Hepatocyte (in vitro differentiated cells): Measurements from ENCODE around the gene UCP3. TPM values are rescaled to one million over a fixed set of nuclear protein-coding genes. Genes with fewer than 3 reads are reported as not detected.

ENCODE experiments used
- DNase-seq: peaks from one replicate; pipeline ENCODE4 v3.0.0-alpha.2; 2016; ENCODE audit warnings: low spot score
- H2AFZ ChIP-seq: fragments of 200-600 bp; sonication (generic); 2 replicates; pipeline ENCODE4 v1.6.0; 2016; ENCODE audit warnings: antibody characterized with exemption, mild to moderate bottlenecking
- H3K27ac ChIP-seq: fragments of 200-600 bp; sonication (generic); 2 replicates; pipeline ENCODE4 v1.5.1; 2016; ENCODE audit warnings: mild to moderate bottlenecking
- H3K27me3 ChIP-seq: fragments of 200-600 bp; sonication (generic); 2 replicates; pipeline ENCODE4 v1.6.1; 2016
- H3K36me3 ChIP-seq: fragments of 200-600 bp; sonication (generic); replicated peaks from 2 replicates; pipeline ENCODE4 v1.5.1; 2016; ENCODE audit warnings: low read depth; ENCODE audit not compliant: insufficient read depth
- H3K4me1 ChIP-seq: fragments of 200-600 bp; sonication (generic); 2 replicates; pipeline ENCODE4 v1.5.1; 2016; ENCODE audit warnings: mild to moderate bottlenecking, moderate library complexity; ENCODE audit not compliant: insufficient read depth
- H3K4me2 ChIP-seq: fragments of 200-600 bp; sonication (generic); 2 replicates; pipeline ENCODE4 v1.6.0; 2016
- H3K4me3 ChIP-seq: fragments of 200-600 bp; sonication (generic); 2 replicates; pipeline ENCODE4 v1.5.1; 2016; ENCODE audit warnings: mild to moderate bottlenecking
- H3K79me2 ChIP-seq: fragments of 200-600 bp; sonication (generic); 2 replicates; pipeline ENCODE4 v1.6.0; 2017; ENCODE audit warnings: mild to moderate bottlenecking
- H3K9me2 ChIP-seq: fragments of 200-600 bp; sonication (generic); replicated peaks from 2 replicates; pipeline ENCODE4 v1.6.0; 2017; ENCODE audit warnings: mild to moderate bottlenecking; ENCODE audit not compliant: insufficient read depth
- H3K9me3 ChIP-seq: fragments of 200-600 bp; sonication (generic); 2 replicates; pipeline ENCODE4 v1.5.1; 2016; ENCODE audit warnings: low read depth, mild to moderate bottlenecking
- H4K20me1 ChIP-seq: fragments of 200-600 bp; sonication (generic); 2 replicates; pipeline ENCODE4 v1.6.0; 2016; ENCODE audit warnings: mild to moderate bottlenecking; ENCODE audit not compliant: insufficient read depth, poor library complexity, severe bottlenecking
- EZH2 ChIP-seq: fragments of 200-600 bp; sonication (generic); IDR thresholded peaks from 2 replicates; pipeline ENCODE4 v1.6.1; 2016; ENCODE audit warnings: antibody characterized with exemption, mild to moderate bottlenecking, borderline replicate concordance
- EZH2phosphoT487 ChIP-seq: fragments of 200-600 bp; sonication (generic); IDR thresholded peaks from one replicate; pipeline ENCODE4 v1.6.1; 2018; ENCODE audit warnings: antibody characterized with exemption, mild to moderate bottlenecking, low read depth, moderate library complexity; ENCODE audit not compliant: unreplicated experiment, severe bottlenecking
- WGBS: methylation state at CpG from one replicate; pipeline ENCODE4 v1.1.6; 2016; ENCODE audit warnings: low lambda C conversion rate; ENCODE audit errors: missing lambda C conversion rate; 5-methylcytosine and 5-hydroxymethylcytosine counted together
- polyA plus RNA-seq: library from polyadenylated mRNA; unstranded; fragments of >200 nt; fragmentation: Nextera tagmentation; extraction: Ambion mirVana; gene quantifications from 2 replicates; pipeline ENCODE4 v1.2.1, GENCODE V29; 2016
- total RNA-seq: library from RNA; depleted of rRNA; stranded (reverse); fragments of >200 nt; gene quantifications from 2 replicates; pipeline ENCODE4 v1.2.3, GENCODE V29; 2014
- TF ChIP-seq, protein P1 (sequence below): fragments of 200-600 bp; sonication (generic); IDR thresholded peaks from 2 replicates; pipeline ENCODE4 v1.5.1; 2016; ENCODE audit warnings: antibody characterized with exemption, mild to moderate bottlenecking; ENCODE audit not compliant: poor library complexity

The UCP3 gene
- total and polyA plus RNA-seq, 2 experiments from 2014 or later, result 0.80 TPM; not detected in 1

DNA sequence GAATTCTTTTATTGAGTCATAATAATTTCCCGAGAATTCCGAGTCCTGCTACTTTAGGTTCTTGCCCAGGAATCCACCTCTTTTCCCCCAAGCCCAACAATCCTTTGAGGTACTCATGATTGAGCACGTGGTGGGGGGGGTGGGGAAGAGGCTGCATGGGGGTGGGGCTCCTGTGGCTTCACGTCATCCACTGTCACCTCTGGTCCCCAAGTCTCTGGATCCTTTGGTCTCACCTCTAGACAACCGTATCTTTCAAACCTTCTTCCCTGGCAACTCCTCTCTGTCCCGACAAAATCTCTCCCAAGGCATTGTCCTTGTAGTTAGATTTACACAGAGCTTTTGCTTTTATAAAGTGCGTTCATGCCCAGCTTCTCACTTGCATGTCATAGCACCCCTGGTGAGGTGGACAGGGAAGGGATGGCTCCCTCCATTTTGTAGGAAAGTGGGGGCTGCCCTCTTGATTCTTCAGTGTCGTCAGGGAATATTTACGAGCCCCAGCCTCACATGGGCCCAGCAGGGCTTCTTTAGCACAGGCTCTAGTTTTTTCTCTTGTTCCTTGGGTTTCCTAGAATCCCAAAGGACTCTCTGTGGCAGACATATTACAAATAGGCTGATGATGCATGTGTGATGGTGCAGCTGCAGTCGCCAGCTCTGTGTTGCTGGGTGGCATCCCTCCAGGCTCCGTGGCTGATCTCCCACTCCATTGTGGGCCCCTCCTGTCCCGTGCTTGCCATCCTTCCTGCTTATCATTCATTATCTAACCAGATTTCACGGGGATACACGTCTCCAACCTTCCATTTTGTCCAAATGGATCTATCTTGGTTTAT lies 8.4 kb downstream of the UCP3 start:
- no peak for DNase-seq
- H3K27ac ChIP-seq, result no peak overlapping the region
- WGBS, result 94% methylated on average over 14 of the region's 14 CpGs
- no peaks in the 10 kb centered on the region for H4K20me1 ChIP-seq
- H2AFZ ChIP-seq, result no peak overlapping the region
- H3K36me3 ChIP-seq, result no peaks in the 10 kb centered on the region
- H3K27me3 ChIP-seq, result no peaks in the 10 kb centered on the region
- H3K4me2 ChIP-seq, result no peak overlapping the region
- no peaks in the 10 kb centered on the region for H3K4me1 ChIP-seq
- TF ChIP-seq EZH2 (no peak), EZH2phosphoT487 (no peak)
- TF ChIP-seq, protein P1, sequence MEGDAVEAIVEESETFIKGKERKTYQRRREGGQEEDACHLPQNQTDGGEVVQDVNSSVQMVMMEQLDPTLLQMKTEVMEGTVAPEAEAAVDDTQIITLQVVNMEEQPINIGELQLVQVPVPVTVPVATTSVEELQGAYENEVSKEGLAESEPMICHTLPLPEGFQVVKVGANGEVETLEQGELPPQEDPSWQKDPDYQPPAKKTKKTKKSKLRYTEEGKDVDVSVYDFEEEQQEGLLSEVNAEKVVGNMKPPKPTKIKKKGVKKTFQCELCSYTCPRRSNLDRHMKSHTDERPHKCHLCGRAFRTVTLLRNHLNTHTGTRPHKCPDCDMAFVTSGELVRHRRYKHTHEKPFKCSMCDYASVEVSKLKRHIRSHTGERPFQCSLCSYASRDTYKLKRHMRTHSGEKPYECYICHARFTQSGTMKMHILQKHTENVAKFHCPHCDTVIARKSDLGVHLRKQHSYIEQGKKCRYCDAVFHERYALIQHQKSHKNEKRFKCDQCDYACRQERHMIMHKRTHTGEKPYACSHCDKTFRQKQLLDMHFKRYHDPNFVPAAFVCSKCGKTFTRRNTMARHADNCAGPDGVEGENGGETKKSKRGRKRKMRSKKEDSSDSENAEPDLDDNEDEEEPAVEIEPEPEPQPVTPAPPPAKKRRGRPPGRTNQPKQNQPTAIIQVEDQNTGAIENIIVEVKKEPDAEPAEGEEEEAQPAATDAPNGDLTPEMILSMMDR, result no peak
- H3K9me3 ChIP-seq, result no peaks in the 10 kb centered on the region
- H3K79me2 ChIP-seq, result no peaks in the 10 kb centered on the region
- H3K9me2 ChIP-seq, result no peaks in the 10 kb centered on the region
- H3K4me3 ChIP-seq, result no peak overlapping the region

DNA sequence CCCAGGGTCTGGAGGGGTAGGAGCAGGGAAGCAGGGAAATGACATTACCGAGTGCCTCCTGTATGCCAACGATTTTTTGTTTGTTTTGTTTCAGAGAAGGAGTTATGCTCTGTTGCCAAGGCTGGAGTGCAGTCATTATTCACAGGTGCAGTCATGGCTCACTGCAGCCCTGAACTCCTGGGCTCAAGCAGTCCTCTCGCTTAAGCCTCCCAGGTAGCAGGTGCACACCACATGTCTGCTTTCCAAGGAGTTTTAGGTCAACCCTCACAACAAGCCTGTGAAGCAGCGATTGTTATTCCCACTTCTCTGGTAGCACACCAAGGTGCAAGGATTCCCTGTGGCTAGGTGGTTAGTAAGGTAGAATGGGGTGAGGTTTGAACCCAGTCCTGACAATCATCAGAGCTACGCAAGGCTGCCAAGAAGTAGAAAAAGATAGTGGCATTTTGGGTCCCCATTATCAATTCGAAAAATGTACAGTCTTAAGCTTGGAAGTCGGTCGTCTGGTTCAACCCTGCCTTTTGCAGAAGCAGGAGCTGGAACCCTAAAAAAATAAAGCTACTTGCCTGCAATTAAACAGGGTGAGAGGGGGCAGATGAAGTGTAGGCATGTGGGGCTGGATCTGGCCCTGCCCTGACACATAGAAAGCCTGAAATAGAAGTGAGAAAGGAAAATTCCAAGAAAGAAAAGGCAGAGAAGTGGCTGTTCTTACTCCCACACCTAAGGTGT lies 9.1 kb downstream of the UCP3 start:
- H3K9me3 ChIP-seq, result no peaks in the 10 kb centered on the region
- WGBS, result 88% methylated on average over 8 of the region's 8 CpGs

DNA sequence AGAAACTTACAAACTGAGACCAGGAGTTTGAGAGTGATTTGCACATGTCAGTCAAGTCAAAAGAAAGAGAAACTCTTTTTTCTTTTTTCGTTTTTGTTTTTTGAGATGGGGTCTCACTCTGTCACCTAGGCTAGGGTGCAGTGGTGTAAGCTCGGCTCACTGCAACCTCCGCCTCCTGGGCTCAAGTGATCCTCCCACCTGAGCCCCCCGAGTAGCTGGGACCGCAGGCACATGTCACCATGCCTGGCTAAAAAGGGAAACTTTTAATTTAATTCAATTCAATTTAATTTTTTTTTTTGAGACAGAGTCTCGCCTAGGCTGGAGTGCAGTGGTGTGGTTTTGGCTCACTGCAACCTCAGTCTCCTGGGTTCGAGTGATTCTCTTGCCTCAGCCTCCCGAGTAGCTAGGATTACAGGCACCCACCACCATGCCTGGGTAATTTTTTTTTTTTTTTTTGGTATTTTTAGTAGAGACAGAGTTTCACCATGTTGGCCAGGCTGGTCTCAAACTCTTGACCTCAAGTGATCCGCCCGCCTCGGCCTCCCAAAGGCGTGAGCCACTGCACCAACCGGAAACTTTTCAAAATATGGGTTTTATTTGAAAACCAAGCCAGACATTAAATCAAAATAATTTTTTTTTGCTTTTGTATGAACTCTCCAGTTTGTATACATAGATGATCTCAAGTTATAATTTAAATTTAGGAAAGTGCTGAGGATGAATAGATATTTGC lies 9.9 kb downstream of the UCP3 start:
- WGBS, result 98% methylated on average over 13 of the region's 13 CpGs
- H3K4me2 ChIP-seq, result no peak overlapping the region
- DNase-seq, result no peak
- H3K9me3 ChIP-seq, result no peaks in the 10 kb centered on the region
- H3K79me2 ChIP-seq, result no peaks in the 10 kb centered on the region
- H3K36me3 ChIP-seq, result no peaks in the 10 kb centered on the region
- no peak overlapping the region for H3K27ac ChIP-seq
- TF ChIP-seq EZH2 (no peak), EZH2phosphoT487 (no peak)
- TF ChIP-seq, protein P1, result no peak
- no peaks in the 10 kb centered on the region for H3K4me1 ChIP-seq
- no peak overlapping the region for H2AFZ ChIP-seq
- H3K4me3 ChIP-seq, result no peak overlapping the region
- H4K20me1 ChIP-seq, result no peaks in the 10 kb centered on the region
- H3K9me2 ChIP-seq, result no peaks in the 10 kb centered on the region
- no peaks in the 10 kb centered on the region for H3K27me3 ChIP-seq

More for the DNA sequence above, 9.1 kb downstream of the UCP3 start:
- no peaks in the 10 kb centered on the region for H4K20me1 ChIP-seq
- H3K36me3 ChIP-seq, result no peaks in the 10 kb centered on the region
- no peak for DNase-seq
- TF ChIP-seq EZH2 (no peak), EZH2phosphoT487 (no peak)
- TF ChIP-seq, protein P1, result no peak
- no peaks in the 10 kb centered on the region for H3K27me3 ChIP-seq
- H3K27ac ChIP-seq, result no peak overlapping the region
- H2AFZ ChIP-seq, result no peak overlapping the region
- no peak overlapping the region for H3K4me3 ChIP-seq
- no peaks in the 10 kb centered on the region for H3K9me2 ChIP-seq
- no peaks in the 10 kb centered on the region for H3K4me1 ChIP-seq
- H3K4me2 ChIP-seq, result no peak overlapping the region
- H3K79me2 ChIP-seq, result no peaks in the 10 kb centered on the region
